ENCODE results near the gene TBKBP1.

DNA sequence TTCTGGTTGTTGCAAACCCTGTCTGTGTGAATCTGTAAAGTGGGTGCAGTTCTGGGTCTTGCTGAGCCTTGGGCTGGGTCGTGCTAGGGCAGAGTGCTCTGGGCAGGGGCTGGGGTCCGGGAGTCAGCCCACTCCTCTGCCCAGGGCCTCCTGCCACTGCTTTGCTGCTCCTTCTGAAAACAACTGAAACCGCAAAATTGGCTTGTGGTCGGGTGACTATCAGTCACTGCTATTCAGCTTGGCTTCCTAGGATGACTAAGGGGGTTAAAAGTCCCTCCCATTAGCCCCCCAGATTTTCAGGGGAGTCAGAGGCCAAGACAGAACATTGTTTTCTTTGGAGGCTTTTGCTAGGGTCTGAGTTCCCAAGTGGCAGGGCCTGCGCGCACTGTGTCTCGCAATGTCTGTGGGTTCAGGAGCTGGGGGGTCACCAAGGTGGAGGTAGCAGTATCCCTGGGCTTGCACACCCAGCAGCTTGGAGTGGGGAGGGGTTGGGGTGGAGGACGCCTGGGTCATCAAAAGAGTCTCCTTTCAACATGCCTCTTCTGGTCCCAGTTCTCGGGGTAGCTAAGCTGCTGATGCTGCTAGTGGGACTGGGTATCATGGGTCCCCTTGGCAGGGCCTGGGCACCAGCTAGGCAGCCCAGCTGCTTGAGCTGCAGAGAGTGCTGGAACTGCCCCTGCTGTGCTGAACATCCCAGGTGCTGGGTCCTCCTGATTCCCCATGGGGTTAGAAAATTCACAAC, 25.6 kb downstream of the TBKBP1 start:
- TF ChIP-seq POLR2A (IDR thresholded peaks at IDR 0.05; ENCODE audit: extremely low read depth, insufficient read length) (no peak), MYC (IDR thresholded peaks at IDR 0.05; ENCODE audit: low read depth, low read length) (no peak)

Data from NB4 (cell line).